Loucy (cell line): ENCODE data around the gene CHIT1.
"Not testable (repeated sequence)": the region's sequence is repeated elsewhere in the genome, so short reads cannot be mapped to it uniquely, and the experiment has no call there.

Experiments used
- H2AFZ ChIP-seq: fragments of 200-600 bp; sonication (generic); 2 replicates; pipeline ENCODE4 v1.6.0; 2016; ENCODE audit warnings: antibody characterized with exemption, mild to moderate bottlenecking, low read length, moderate library complexity
- H3F3A ChIP-seq: fragments of 200-600 bp; 2 replicates; pipeline ENCODE4 v1.6.0; 2016; ENCODE audit warnings: antibody characterized with exemption, low read depth, mild to moderate bottlenecking
- H3K27me3 ChIP-seq: fragments of 200-600 bp; sonication (generic); 2 replicates; pipeline ENCODE4 v1.6.1; 2014; ENCODE audit warnings: low read length, mild to moderate bottlenecking; ENCODE audit not compliant: insufficient read depth, poor library complexity, severe bottlenecking
- H3K36me3 ChIP-seq: fragments of 200-600 bp; sonication (generic); 2 replicates; pipeline ENCODE4 v1.6.1; 2016; ENCODE audit warnings: low read length; ENCODE audit not compliant: insufficient read depth
- H3K4me1 ChIP-seq: fragments of 200-600 bp; sonication (generic); 2 replicates; pipeline ENCODE4 v1.5.1; 2014; ENCODE audit warnings: low read length, mild to moderate bottlenecking; ENCODE audit not compliant: insufficient read depth, poor library complexity, severe bottlenecking
- H3K4me2 ChIP-seq: fragments of 200-600 bp; sonication (generic); 2 replicates; pipeline ENCODE4 v1.6.0; 2014; ENCODE audit warnings: antibody characterized with exemption, low read length, low read depth, mild to moderate bottlenecking; ENCODE audit not compliant: poor library complexity, severe bottlenecking
- H3K4me3 ChIP-seq: fragments of 200-600 bp; sonication (generic); 2 replicates; pipeline ENCODE4 v1.5.1; 2014; ENCODE audit warnings: low read length, mild to moderate bottlenecking, mixed read lengths; ENCODE audit not compliant: poor library complexity, severe bottlenecking
- H3K79me2 ChIP-seq: fragments of 200-600 bp; sonication (generic); 2 replicates; pipeline ENCODE4 v1.6.1; 2014; ENCODE audit warnings: low read length; ENCODE audit not compliant: insufficient read depth
- H3K9ac ChIP-seq: fragments of 200-600 bp; sonication (generic); 2 replicates; pipeline ENCODE4 v1.6.0; 2014; ENCODE audit warnings: mild to moderate bottlenecking, low read depth, low read length, moderate library complexity; ENCODE audit not compliant: poor library complexity, severe bottlenecking
- H3K9me2 ChIP-seq: fragments of 200-600 bp; sonication (generic); replicated peaks from 2 replicates; pipeline ENCODE4 v1.6.1; 2016; ENCODE audit warnings: low read depth, low read length, mixed read lengths
- H3K9me3 ChIP-seq: fragments of 200-600 bp; sonication (generic); 2 replicates; pipeline ENCODE4 v1.6.1; 2014; ENCODE audit warnings: mild to moderate bottlenecking, antibody characterized with exemption, low read length, low read depth; ENCODE audit not compliant: insufficient read depth
- H4K20me1 ChIP-seq: fragments of 200-600 bp; sonication (generic); 2 replicates; pipeline ENCODE4 v1.6.0; 2014; ENCODE audit warnings: antibody characterized with exemption, low read length, mild to moderate bottlenecking; ENCODE audit not compliant: insufficient read depth, poor library complexity, severe bottlenecking
- EZH2phosphoT487 ChIP-seq: fragments of 200-600 bp; IDR thresholded peaks from 2 replicates; pipeline ENCODE4 v1.6.1; 2018; ENCODE audit warnings: antibody characterized with exemption, mild to moderate bottlenecking, moderate library complexity, borderline replicate concordance
- TF ChIP-seq, protein P1 (sequence below): fragments of 200-600 bp; sonication (generic); conservative IDR thresholded peaks from 2 replicates; pipeline ENCODE4 v1.5.1; 2014; ENCODE audit warnings: mild to moderate bottlenecking, antibody characterized with exemption, low read length

The CHIT1 gene

DNA sequence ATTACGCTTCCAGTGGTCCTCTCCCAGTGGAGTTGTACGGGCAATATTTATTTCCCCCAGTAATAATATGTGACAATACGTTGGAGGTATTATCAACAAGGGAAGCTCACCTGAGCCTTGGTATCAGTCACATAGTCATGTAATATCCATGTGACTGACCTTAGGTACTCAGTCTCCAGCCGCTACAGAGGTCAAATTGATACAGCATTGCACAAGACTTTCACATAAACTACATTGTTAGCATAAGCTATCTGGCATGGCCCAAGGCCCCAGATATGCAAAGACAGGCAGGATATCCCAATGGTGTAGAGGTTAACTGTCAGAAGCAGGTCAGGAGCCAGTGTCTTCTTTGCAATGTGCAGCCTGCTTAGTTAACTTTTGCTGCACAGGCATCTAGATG is 15.3 kb upstream of the CHIT1 start:
- H3K9ac ChIP-seq: no peak overlapping the region
- H3K27me3 ChIP-seq: no peaks in the 10 kb centered on the region
- no peak overlapping the region for H2AFZ ChIP-seq

DNA sequence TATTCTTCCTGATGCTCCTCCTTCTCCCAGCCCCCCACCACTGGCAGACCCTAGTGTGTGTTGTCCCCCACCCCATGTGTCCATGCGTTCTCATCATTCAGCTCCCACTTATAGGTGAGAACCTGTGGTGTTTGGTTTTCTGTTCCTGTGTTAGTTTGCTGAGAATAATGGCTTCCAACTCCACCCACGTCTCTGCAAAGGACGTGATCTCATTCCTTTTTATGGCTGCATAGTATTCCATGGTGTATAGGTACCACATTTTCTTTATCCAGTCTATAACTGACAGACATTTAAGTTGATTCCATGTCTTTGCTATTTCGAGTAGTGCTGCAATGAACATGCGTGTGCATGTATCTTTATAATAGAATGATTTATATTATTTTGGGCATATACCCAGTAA is 12.2 kb upstream of the CHIT1 start:
- not testable (repeated sequence) for H3K4me2 ChIP-seq, H3K9me2 ChIP-seq, H3K4me3 ChIP-seq, H3K9ac ChIP-seq, H4K20me1 ChIP-seq, H3K79me2 ChIP-seq, H3K27me3 ChIP-seq, H3F3A ChIP-seq, H3K4me1 ChIP-seq, H3K36me3 ChIP-seq, H3K9me3 ChIP-seq, H2AFZ ChIP-seq

More for the DNA sequence above, 15.3 kb upstream of the CHIT1 start:
- H4K20me1 ChIP-seq: no peaks in the 10 kb centered on the region
- no peaks in the 10 kb centered on the region for H3K79me2 ChIP-seq
- H3K36me3 ChIP-seq: no peaks in the 10 kb centered on the region
- TF ChIP-seq, protein P1, sequence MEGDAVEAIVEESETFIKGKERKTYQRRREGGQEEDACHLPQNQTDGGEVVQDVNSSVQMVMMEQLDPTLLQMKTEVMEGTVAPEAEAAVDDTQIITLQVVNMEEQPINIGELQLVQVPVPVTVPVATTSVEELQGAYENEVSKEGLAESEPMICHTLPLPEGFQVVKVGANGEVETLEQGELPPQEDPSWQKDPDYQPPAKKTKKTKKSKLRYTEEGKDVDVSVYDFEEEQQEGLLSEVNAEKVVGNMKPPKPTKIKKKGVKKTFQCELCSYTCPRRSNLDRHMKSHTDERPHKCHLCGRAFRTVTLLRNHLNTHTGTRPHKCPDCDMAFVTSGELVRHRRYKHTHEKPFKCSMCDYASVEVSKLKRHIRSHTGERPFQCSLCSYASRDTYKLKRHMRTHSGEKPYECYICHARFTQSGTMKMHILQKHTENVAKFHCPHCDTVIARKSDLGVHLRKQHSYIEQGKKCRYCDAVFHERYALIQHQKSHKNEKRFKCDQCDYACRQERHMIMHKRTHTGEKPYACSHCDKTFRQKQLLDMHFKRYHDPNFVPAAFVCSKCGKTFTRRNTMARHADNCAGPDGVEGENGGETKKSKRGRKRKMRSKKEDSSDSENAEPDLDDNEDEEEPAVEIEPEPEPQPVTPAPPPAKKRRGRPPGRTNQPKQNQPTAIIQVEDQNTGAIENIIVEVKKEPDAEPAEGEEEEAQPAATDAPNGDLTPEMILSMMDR: no peak
- no peak for TF ChIP-seq EZH2phosphoT487
- no peaks in the 10 kb centered on the region for H3K9me3 ChIP-seq
- H3F3A ChIP-seq: no peaks in the 10 kb centered on the region
- no peak overlapping the region for H3K4me2 ChIP-seq
- no peaks in the 10 kb centered on the region for H3K9me2 ChIP-seq
- no peaks in the 10 kb centered on the region for H3K4me1 ChIP-seq
- no peak overlapping the region for H3K4me3 ChIP-seq

DNA sequence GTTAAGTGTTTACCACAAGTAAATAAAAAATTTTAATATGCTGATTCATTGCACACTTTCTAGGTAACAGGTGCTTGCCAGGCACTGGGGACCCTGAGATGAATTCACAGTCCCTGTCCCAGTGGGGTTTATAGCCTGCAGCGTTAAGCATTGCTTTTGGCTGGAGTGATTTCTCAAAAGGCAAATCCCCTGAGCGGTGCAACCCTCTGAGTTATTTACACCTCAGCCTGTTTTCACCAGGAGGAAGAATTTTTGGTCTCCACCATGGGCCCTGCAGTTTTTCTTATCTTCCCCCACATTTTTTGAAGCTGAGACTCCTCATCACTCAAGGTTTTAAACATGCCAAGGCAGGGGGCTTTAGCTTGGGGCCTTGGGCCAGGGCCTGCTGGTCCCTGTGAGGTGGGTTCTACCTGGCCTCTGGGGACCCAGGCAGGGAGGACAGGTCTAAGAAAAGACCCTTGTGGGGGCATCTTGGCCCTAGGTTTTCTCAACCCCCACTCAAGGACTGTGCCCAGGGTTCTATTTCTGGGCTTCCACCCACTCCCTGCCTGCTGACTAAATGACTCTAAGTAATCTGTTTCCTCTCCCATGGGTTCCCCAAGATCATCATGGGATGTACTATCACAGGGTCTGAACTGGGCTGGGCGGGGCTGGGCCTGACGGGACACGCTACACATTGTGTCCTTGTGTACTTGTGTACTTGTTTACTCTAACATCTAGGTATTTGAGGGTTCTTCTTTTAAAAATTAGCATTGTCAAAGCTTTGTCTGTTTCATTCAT is 10.2 kb upstream of the CHIT1 start:
- no peak for TF ChIP-seq EZH2phosphoT487
- TF ChIP-seq, protein P1: no peak
- Histone ChIP-seq H3K9me3 (peaks cover 7% of the 10 kb centered on the region; the same call in 1 of the 2 replicates), H3K79me2 (no peaks in the 10 kb centered on the region), H3K36me3 (no peaks in the 10 kb centered on the region), H3K4me3 (no peak overlapping the region), H2AFZ (no peak overlapping the region), H4K20me1 (no peaks in the 10 kb centered on the region), H3K4me2 (no peak overlapping the region), H3K27me3 (no peaks in the 10 kb centered on the region), H3K9ac (no peak overlapping the region), H3K9me2 (no peaks in the 10 kb centered on the region), H3K4me1 (no peaks in the 10 kb centered on the region), H3F3A (no peaks in the 10 kb centered on the region)

DNA sequence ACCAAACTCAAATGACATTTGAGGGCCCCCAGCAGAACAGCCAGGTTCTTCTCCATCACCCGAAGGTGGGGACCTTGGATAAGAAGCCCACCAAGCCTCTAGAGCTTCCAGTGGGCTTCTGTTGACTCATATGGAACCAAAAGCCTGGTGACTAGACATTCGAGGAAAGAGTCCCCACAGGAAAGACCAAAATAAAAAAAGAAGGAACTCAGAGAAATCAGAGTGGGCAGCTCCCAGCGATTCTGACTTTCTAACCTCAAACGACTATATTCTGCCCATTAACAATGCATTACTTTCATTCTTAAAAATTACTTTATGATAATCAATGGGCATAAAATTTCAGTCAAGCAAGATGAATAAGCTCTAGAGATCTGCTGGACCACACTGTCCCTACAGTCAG is 9.6 kb upstream of the CHIT1 start:
- H3K79me2 ChIP-seq: no peaks in the 10 kb centered on the region
- H4K20me1 ChIP-seq: no peaks in the 10 kb centered on the region
- TF ChIP-seq, protein P1: no peak
- TF ChIP-seq EZH2phosphoT487: no peak
- H3K9me3 ChIP-seq: peaks cover 8% of the 10 kb centered on the region; the same call in 1 of the 2 replicates
- no peaks in the 10 kb centered on the region for H3K27me3 ChIP-seq
- H3K9ac ChIP-seq: no peak overlapping the region
- H3K4me1 ChIP-seq: no peaks in the 10 kb centered on the region
- no peak overlapping the region for H3K4me2 ChIP-seq
- no peaks in the 10 kb centered on the region for H3F3A ChIP-seq
- no peak overlapping the region for H2AFZ ChIP-seq
- H3K4me3 ChIP-seq: no peak overlapping the region
- no peaks in the 10 kb centered on the region for H3K9me2 ChIP-seq
- no peaks in the 10 kb centered on the region for H3K36me3 ChIP-seq
